ENCODE data around the gene AKAP17A.
"Not testable (repeated sequence)": the region's sequence is repeated elsewhere in the genome, so short reads cannot be mapped to it uniquely, and the experiment has no call there.

The AKAP17A gene

DNA sequence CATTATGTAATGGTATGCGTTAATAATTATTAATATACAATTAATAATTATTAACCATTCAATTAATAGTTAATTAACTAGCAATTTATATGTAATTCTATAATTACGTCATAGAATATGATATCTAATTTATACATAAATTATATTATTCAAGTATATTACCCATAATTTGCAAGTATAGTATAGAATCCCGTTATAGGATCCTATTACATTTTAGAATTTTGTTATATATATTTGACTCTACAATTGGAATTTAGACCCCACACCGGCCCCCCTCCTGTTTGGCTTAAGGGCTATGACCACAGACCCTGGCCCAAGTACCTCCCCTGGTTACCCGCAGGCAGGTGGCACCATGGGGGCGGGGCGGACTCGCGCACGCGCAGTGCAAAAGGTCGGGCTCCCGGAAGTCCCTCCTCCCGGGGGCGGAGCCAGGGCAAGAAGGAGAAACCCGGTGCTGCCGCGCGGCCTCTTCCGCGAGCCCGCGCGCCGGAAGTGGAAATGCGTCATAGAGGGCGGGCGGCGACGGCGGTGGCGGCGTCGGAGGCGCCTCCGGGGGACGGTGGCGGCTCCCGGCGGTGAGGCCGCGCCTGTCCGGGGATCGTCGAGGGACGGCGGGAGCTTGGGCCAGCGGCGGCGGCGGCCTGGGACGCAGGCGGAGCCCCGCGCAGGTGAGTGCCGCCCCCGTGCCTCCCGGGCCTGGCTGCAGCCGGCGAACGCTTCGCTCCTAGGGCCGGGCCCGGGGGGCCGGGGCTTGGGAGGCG is at the start of gene AKAP17A:
TSS of gene AKAP17A (plus strand) at position 503 of the 761 bp plus-strand sequence. CDS start 1,859 bp downstream, outside the sequence.
- DNase-seq, result peak; percentile 97

GRCh38 chrX:1542994-1543725 is 48.2 kb upstream of the AKAP17A start:
- peak; percentile 10 for DNase-seq

- no peak for DNase-seq
Measured at GRCh38 chrX:1545776-1546408, 45.5 kb upstream of the AKAP17A start.

DNA sequence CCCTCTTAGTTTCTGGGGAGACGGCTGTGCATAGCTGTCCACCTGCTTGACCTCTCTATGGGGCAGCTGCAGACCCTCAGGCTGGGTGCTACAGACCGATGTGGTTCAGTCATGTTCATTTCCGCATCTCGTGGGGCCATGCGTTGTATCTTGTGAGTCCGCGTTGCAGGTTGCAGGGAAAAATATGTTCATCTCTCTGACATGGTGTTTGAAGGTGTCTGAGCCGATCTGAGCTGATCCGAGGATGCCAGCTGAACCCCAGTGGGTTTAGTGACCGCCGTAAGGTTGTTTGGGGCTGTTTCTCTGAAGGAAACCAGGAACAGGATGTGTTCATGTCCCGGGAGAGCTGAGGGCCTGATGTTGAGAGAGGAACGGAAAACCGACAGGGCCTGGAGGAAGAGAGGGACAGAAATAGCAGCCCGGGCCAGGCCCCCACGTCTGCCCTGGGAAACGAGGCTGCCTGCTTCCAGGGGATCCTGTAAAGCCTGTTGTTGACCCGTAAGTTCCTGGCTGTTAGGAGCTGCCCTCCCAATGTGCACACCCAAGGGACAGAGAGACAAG is 44.6 kb upstream of the AKAP17A start:
- DNase-seq, result no peak

- DNase-seq, result no peak
Measured at GRCh38 chrX:1551959-1552546, 39.4 kb upstream of the AKAP17A start.

DNA sequence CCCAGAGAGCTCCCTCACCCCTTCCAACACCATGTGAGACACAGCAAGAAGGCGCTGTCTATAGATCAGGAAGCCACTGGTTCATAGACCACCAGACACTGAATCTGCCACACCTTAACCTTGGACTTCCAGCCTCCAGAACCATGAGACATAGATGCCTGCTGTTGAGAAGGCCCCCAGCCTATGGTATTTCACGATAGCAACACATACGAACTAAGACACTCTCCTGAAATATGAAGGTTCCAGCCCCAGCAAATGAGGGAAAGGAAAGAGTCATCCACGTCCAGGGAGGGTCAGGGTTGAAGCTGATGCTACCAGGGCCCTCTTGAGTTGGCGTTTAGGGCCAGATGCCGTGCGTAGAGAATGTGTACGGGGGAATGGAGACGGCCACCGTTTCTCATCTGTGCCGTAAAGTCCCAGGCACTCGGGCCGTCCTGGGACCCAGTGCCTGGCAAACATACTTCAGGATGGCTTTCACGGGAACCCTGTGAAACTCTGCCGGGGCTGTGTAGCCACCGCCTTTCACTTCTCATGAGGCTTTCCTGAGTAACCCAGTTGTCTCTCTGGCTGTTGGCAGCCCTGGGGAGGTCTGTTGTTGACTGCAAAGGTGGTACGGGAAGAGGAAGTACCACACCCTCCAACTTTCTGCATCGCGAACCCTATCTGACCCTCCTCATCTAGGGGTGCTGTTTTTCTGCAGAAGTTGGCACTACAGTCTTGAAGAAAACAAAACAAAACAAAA is 36.8 kb upstream of the AKAP17A start:
- no peak for DNase-seq

GRCh38 chrX:1555370-1555769 is 36.0 kb upstream of the AKAP17A start:
- no peak for DNase-seq

DNA sequence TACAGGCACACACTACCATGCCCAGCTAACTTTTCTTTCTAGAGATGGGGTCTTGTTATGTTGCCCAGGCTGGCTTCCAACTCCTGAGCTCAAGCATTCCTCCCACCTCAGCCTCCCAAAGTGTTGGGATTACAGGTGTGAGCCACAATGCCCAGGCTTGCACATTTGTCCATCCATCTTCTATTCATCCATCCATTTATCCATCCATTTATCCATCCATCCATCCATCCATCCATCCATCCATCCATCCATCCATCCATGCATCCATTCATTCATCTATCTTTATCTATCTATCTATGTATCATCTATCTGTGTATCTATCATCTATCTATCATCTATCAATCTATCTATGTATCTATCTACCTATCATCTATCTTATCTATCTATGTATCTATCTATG is 34.0 kb upstream of the AKAP17A start:
- DNase-seq, result not testable (repeated sequence)

GRCh38 chrX:1558761-1559468 is 32.5 kb upstream of the AKAP17A start:
- DNase-seq, result no peak

DNA sequence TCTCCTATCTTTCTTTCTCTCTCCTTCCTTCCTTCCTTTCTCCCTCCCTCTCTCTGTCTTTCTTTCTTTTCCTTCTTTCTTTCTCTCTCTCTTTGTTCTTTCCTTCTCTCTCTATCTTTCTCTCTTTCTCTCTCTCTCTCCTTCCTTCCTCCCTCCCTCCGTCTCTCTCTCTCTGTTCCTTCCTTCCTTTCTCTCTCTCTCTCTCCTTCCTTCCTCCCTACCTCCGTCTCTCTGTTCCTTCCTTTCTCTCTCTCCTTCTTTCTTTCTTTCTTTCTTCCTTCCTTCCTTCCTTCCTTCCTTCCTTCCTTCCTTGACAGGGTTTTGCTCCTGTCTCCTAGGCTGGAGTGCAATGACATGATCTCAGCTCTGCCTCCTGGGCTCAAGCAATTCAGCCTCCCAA is 30.2 kb upstream of the AKAP17A start:
- no peak for DNase-seq

- not testable (repeated sequence) for DNase-seq
Measured at GRCh38 chrX:1564077-1564476, 27.3 kb upstream of the AKAP17A start.

DNA sequence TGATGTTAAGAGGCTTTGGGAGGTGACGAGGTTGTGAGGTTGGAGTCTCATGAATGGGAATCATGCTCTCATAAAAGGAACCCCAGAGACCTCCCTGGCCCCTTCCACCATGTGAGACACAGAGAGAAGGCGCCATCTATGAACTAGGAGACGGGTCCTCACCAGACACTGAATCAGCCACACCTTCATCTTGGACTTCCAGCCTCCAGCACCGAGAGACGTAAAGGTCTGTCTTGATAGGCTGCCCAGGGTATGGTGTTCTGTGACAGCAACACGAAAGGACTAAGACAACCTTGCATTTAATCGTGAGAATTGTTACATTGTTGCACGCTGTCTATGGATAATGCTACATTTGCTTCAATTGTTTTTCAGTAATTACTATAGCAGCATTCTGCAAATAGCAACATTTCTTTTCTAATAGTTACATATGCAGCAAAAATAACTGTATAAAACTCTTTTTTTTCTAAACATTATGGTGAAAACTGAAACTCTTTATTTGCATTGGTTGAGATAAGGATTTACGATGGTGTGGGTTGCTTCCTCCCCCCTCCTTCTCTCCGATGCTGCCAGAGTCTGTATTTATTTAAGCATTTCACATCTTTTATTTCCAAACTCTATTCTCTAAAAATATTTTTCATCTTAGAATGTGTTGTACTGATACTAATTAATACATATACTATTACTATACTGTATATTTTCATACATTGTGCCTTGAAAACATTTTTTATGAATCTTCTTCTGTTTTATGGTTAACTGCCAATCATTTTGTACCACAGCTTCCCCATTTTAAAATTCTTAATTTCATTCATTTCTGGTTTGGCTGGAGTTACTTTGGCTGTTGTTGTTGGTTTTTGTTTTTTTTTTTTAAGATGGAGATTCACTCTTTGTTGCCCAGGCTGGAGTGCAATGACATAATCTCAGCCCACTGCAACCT is 26.4 kb upstream of the AKAP17A start:
- no peak for DNase-seq

GRCh38 chrX:1574181-1574580 is 17.2 kb upstream of the AKAP17A start:
- not testable (repeated sequence) for DNase-seq

DNA sequence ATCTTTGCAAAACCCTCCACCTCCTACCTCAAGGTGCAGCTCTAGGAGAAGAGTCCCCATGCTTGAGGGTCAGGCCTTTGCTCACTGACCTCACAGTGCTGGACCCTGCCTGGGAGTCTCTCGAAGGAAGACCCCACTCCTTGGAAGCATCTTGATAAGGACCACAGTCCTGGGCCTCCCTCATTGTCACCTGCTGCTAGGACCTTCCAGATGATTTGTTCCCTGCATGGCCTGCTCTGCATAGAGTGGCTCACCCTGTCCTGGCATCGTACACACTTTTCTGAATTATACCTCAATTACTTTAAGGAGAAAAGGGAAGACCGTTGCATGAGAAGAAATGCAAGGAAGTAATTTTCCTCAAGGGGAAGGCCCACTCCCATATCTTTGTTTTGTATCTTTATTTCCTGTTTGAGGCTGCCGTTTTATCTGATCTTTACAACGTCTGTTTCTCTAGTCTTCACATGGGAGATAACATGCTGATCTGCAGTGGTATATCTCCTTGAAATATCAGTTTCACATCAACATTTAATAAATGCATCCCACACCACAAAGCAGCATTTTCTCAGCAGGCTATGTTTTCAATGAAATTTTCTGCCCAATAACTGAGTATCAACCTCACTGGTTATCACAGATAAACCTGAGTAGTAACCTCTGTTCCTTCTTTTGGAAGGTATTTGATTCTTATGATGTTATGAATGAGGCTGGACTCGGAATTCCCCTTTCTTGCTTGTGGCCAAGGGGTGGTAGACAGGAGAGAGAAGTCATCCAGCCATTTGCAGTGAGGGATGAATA is 15.0 kb upstream of the AKAP17A start:
- DNase-seq, result no peak

DNA sequence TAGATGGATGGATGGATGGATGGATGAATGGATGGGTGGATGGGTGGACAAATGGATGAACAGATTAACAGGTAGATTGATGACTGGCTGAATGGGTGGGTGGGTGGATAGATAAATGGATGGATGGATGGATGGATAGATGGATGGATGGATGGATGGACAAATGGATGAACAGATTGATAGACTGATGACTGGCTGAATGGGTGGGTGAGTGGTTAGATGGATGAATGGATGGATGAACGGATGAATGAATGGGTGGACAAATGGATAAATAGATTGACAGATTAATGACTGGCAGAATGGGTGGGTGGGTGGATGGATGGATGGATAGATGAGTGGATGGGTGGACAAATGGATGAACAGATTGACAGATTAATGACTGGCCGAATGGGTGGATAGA is 13.6 kb upstream of the AKAP17A start:
- DNase-seq, result no peak

- DNase-seq, result no peak
Measured at GRCh38 chrX:1578511-1579173, 12.8 kb upstream of the AKAP17A start.

DNA sequence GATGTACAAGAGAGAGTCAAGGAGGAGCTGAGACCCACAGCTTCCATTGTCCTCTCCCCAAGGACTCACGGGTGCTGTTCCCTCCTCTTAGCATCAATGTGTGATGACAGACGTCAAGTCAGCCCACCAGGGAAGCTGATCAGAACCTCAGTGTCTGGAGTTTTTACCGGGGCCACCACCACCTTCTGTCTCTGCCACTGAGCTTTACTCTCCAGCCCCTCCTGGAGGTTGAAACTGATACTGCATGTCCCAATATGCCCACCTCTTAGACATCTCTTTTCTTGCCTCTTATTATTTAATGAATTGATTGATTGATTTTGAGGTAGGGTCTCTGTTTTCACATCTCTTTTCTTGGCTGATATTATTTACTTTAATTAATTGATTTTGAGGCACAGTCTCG is 10.3 kb upstream of the AKAP17A start:
- DNase-seq, result peak; percentile 62

GRCh38 chrX:1582686-1583437 is 8.5 kb upstream of the AKAP17A start:
- peak; percentile 31 for DNase-seq

All from NCI-H69 (cell line).